WERI-Rb-1 (cell line): Measurements from ENCODE around the gene C9orf78.

Source experiments
- DNase-seq: peaks from one replicate; pipeline ENCODE4 v3.0.0-alpha.2; 2020
- H3K27ac ChIP-seq: fragments of 250-450 bp; sonication (Bioruptor Pico); 2 replicates; pipeline ENCODE4 v1.5.1; 2020; ENCODE audit warnings: mild to moderate bottlenecking, moderate library complexity
- H3K27me3 ChIP-seq: fragments of 250-450 bp; sonication (Bioruptor Pico); 2 replicates; pipeline ENCODE4 v1.5.1; 2021; ENCODE audit warnings: mild to moderate bottlenecking, low read depth, moderate library complexity; ENCODE audit not compliant: insufficient read depth, severe bottlenecking
- H3K36me3 ChIP-seq: fragments of 250-450 bp; sonication (Bioruptor Pico); 2 replicates; pipeline ENCODE4 v1.5.1; 2020; ENCODE audit warnings: mild to moderate bottlenecking, moderate library complexity
- H3K4me3 ChIP-seq: 2 replicates; pipeline ENCODE4 v1.5.1; 2011; ENCODE audit warnings: low read depth, mild to moderate bottlenecking, control low read depth, low read length
- H3K9me3 ChIP-seq: fragments of 250-450 bp; sonication (Bioruptor Pico); 2 replicates; pipeline ENCODE4 v1.5.1; 2021; ENCODE audit warnings: mild to moderate bottlenecking, moderate library complexity; ENCODE audit not compliant: severe bottlenecking
- TF ChIP-seq, protein P1 (sequence below): IDR thresholded peaks from 2 replicates; pipeline ENCODE4 v1.5.1; 2011; ENCODE audit warnings: low read depth, mild to moderate bottlenecking, control low read depth, inconsistent platforms, low read length

The C9orf78 gene

DNA sequence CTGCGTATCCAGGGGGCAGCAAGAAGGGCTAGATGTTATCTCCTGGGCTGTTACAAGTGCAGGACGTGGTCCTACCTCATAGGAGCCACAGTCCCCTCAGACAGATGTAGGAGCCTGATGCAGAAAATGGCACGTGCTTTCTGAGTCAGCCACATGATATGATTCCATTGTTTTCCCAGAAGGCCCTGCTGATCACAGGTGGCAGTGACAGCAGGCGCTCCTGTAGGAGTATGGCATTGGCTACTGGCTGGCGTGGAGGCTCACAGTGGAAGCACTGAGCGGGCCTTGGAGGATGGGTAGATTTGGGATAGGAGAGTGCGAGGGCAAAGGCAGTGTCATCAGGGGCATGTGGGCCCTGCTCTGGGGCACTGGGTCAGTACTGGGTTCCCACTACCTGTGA, 22.1 kb upstream of the C9orf78 start:
- H3K27me3 ChIP-seq, result no peaks in the 10 kb centered on the region
- H3K9me3 ChIP-seq, result no peaks in the 10 kb centered on the region
- TF ChIP-seq, protein P1, sequence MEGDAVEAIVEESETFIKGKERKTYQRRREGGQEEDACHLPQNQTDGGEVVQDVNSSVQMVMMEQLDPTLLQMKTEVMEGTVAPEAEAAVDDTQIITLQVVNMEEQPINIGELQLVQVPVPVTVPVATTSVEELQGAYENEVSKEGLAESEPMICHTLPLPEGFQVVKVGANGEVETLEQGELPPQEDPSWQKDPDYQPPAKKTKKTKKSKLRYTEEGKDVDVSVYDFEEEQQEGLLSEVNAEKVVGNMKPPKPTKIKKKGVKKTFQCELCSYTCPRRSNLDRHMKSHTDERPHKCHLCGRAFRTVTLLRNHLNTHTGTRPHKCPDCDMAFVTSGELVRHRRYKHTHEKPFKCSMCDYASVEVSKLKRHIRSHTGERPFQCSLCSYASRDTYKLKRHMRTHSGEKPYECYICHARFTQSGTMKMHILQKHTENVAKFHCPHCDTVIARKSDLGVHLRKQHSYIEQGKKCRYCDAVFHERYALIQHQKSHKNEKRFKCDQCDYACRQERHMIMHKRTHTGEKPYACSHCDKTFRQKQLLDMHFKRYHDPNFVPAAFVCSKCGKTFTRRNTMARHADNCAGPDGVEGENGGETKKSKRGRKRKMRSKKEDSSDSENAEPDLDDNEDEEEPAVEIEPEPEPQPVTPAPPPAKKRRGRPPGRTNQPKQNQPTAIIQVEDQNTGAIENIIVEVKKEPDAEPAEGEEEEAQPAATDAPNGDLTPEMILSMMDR, result no peak
- DNase-seq, result no peak
- H3K4me3 ChIP-seq, result no peak overlapping the region
- H3K27ac ChIP-seq, result no peak overlapping the region
- peaks cover 67% of the 10 kb centered on the region for H3K36me3 ChIP-seq

DNA sequence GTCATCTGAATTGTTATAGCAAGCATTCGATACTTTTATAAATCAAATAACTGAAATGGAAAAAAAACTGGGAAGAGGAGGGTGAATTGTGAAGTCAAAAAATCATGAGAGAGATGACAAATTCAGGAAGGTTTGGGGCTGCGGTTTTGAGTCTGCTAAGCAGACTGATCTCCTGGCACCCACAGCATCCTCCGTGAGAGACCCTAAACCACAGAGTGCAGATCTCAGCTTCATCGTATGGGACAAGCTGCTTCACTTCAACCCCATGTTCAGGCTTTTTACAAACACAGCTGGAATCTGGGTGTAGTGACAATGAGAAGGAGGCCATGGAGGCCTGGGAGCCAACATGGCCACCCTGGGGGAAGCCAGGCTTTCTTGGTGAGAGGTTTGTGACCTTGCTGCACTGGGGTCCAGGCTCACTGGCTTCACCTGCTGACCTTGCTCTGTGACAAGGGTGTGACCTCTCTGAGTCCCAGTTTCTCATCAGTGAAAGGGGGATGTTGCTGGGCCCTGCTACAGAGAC, 19.6 kb upstream of the C9orf78 start:
- no peak overlapping the region for H3K27ac ChIP-seq
- TF ChIP-seq, protein P1, result no peak
- H3K36me3 ChIP-seq, result peaks cover 52% of the 10 kb centered on the region
- no peak for DNase-seq
- no peak overlapping the region for H3K4me3 ChIP-seq
- no peaks in the 10 kb centered on the region for H3K9me3 ChIP-seq
- no peaks in the 10 kb centered on the region for H3K27me3 ChIP-seq

DNA sequence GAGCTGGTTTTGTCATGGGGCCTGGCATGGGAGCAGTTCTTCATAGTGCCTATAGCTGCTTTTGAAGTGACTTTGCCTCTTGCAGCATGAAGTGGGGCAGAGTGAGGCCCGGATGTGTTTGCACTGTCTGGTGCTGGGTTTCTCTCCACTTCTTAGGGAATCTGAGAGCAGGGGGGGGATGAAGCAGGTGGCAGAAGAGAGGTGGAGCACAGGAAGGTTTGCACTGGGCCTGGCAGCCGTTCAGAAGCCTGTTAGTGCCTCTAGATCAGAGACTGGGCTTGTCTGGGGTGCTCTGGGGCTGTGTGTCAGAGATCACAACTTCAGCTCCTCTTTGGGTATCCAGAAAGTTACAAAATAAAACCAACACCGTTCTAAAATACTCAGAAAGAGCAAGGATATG, 18.5 kb upstream of the C9orf78 start:
- H3K9me3 ChIP-seq, result no peaks in the 10 kb centered on the region
- TF ChIP-seq, protein P1, result no peak
- peaks cover 45% of the 10 kb centered on the region for H3K36me3 ChIP-seq
- no peak overlapping the region for H3K4me3 ChIP-seq
- no peaks in the 10 kb centered on the region for H3K27me3 ChIP-seq
- no peak for DNase-seq
- peak overlapping the region; percentile 75 for H3K27ac ChIP-seq

DNA sequence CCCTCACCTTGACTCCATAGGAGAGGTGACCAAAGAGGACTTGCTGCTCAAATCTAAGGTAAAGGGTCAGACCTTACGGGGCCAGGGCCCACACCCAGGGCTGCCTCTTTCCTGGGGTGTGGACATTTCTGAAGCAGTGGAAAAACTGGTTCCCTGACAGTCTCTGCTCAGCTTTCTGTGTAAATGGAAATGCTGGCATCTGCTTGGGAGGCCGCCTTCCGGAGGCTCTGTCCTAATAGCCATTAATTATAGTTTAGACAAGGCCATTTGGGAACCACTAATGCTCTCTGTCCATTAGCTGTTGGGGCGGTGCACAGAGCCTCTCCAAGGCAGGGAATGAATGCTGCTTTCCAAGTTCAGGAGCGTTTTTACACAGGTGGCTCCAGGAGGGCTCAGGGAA, 17.5 kb upstream of the C9orf78 start:
- TF ChIP-seq, protein P1, result no peak
- peak overlapping the region; percentile 75 for H3K27ac ChIP-seq
- H3K4me3 ChIP-seq, result no peak overlapping the region
- peaks cover 34% of the 10 kb centered on the region for H3K36me3 ChIP-seq
- H3K9me3 ChIP-seq, result no peaks in the 10 kb centered on the region
- peak; percentile 82 for DNase-seq
- H3K27me3 ChIP-seq, result no peaks in the 10 kb centered on the region

DNA sequence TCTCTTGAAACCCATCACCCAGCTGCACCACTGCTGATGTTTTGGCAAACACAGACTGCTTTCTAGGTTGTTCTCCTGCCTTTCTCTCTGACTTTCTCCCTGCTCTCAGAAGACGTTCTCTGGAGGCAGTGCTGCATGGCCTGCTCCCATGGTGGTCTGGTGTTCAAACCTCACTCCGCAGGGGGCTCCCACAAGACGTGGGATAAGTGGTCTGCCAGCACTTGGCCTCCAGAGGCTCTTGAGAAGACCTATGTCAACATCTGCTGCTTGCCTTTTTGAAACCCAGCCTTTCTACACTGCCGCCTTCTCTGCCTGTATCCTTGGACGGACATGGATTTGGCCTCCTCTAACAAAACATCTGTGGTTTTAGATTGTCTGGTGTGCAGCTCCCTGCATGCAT, 16.7 kb upstream of the C9orf78 start:
- no peaks in the 10 kb centered on the region for H3K9me3 ChIP-seq
- no peak for DNase-seq
- TF ChIP-seq, protein P1, result no peak

More for the DNA sequence above, 16.7 kb upstream of the C9orf78 start:
- Histone ChIP-seq H3K4me3 (no peak overlapping the region), H3K27me3 (no peaks in the 10 kb centered on the region), H3K36me3 (peaks cover 34% of the 10 kb centered on the region), H3K27ac (peak overlapping the region; percentile 75)
